ENCODE results near the gene TACR1. TPM values are rescaled to one million over a fixed set of nuclear protein-coding genes. Genes with fewer than 3 reads are reported as not detected.
"Not testable (repeated sequence)": the region's sequence is repeated elsewhere in the genome, so short reads cannot be mapped to it uniquely, and the experiment has no call there.

TACR1 gene, protein sequence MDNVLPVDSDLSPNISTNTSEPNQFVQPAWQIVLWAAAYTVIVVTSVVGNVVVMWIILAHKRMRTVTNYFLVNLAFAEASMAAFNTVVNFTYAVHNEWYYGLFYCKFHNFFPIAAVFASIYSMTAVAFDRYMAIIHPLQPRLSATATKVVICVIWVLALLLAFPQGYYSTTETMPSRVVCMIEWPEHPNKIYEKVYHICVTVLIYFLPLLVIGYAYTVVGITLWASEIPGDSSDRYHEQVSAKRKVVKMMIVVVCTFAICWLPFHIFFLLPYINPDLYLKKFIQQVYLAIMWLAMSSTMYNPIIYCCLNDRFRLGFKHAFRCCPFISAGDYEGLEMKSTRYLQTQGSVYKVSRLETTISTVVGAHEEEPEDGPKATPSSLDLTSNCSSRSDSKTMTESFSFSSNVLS
- total RNA-seq: 0.13 and 0.28 TPM in 2 replicates
- 0.19 TPM in 1 of 2 replicates, not detected in the other for polyA plus RNA-seq

DNA sequence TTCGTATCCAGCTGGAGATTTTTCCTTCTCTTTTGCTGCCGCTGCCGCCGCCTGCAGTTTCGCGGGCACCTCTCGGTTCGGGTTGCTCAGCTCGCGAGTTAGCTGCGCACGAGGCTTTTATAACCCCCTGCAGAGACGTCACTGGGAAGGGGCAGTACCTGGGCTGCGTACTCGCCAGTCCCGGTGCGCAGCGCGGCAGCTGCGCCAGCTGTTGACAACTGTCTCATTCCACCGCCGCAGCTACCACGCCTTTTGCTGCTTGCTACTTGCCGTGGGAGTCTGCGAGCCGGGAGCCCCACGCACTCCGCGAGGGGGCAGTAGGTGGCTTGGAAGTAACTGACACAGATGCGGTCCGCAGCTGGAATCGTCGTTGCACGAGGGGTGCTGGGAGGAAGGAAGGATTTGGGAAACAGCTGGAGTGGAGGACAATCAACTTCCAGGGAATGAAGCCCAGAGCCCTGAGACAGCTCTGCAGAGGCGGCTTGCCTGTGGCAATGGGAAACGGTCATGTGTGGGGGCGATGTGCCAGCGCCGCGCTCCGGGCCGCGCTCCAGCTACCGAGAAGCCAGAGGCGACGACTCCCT, at the start of gene TACR1:
TSS of gene TACR1 (minus strand) at position 93 of the 584 bp plus-strand sequence. CDS start 586 bp downstream, outside the sequence.
- peak within 1 kb of the TSS; percentile 85 for H3K4me2 ChIP-seq
- H3K4me1 ChIP-seq (ENCODE audit: insufficient read depth): peaks cover 13% of the 10 kb centered on the region
- H4K20me1 ChIP-seq (ENCODE audit: insufficient read depth, poor library complexity, severe bottlenecking): no peaks in the 10 kb centered on the region
- peak; percentile 80 for DNase-seq (ENCODE audit: low spot score)
- peaks cover 75% of the 10 kb centered on the region for H3K27me3 ChIP-seq
- H3K9me3 ChIP-seq (ENCODE audit: low read depth): no peaks in the 10 kb centered on the region
- peak within 1 kb of the TSS; percentile 23 for H2AFZ ChIP-seq
- H3K36me3 ChIP-seq (replicated peaks; ENCODE audit: insufficient read depth, low read depth): no peaks in the 10 kb centered on the region
- TF ChIP-seq, protein P1, sequence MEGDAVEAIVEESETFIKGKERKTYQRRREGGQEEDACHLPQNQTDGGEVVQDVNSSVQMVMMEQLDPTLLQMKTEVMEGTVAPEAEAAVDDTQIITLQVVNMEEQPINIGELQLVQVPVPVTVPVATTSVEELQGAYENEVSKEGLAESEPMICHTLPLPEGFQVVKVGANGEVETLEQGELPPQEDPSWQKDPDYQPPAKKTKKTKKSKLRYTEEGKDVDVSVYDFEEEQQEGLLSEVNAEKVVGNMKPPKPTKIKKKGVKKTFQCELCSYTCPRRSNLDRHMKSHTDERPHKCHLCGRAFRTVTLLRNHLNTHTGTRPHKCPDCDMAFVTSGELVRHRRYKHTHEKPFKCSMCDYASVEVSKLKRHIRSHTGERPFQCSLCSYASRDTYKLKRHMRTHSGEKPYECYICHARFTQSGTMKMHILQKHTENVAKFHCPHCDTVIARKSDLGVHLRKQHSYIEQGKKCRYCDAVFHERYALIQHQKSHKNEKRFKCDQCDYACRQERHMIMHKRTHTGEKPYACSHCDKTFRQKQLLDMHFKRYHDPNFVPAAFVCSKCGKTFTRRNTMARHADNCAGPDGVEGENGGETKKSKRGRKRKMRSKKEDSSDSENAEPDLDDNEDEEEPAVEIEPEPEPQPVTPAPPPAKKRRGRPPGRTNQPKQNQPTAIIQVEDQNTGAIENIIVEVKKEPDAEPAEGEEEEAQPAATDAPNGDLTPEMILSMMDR (IDR thresholded peaks at IDR 0.05; ENCODE audit: poor library complexity): peak; percentile 72
- no peak for TF ChIP-seq EZH2 (IDR thresholded peaks at IDR 0.05; ENCODE audit: borderline replicate concordance)
- 2% methylated on average over 46 of the region's 46 CpGs for WGBS (ENCODE audit: low lambda C conversion rate, missing lambda C conversion rate)
- no peaks in the 10 kb centered on the region for H3K79me2 ChIP-seq
- H3K27ac ChIP-seq: no peak within 1 kb of the TSS
- no peaks in the 10 kb centered on the region for H3K9me2 ChIP-seq (replicated peaks; ENCODE audit: insufficient read depth)
- peak within 1 kb of the TSS; percentile 41 for H3K4me3 ChIP-seq

DNA sequence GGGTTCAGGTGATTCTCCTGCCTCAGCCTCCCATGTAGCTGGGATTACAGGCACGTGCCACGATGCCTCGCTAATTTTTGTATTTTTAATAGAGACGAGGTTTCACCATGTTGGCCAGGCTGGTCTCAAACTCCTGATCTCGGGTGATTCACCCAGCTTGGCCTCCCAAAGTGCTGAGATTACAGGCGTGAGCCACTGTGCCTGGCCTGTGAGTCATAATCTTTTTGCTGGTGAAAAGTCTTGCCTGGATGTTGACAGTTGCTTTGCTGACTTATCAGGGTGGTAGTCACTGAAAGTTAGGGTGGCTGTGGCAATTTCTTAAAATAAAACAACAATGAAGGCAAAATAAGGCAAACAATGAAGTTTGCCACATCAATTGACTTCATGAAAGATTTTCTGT, 49.3 kb upstream of the TACR1 start:
- H2AFZ ChIP-seq; H3K9me3 ChIP-seq (ENCODE audit: low read depth); H3K4me1 ChIP-seq (ENCODE audit: insufficient read depth); H3K27ac ChIP-seq; H3K79me2 ChIP-seq; H4K20me1 ChIP-seq (ENCODE audit: insufficient read depth, poor library complexity, severe bottlenecking); H3K27me3 ChIP-seq; H3K36me3 ChIP-seq (replicated peaks; ENCODE audit: insufficient read depth, low read depth); H3K9me2 ChIP-seq (replicated peaks; ENCODE audit: insufficient read depth); DNase-seq (ENCODE audit: low spot score); H3K4me2 ChIP-seq; H3K4me3 ChIP-seq: not testable (repeated sequence)
- 85% methylated on average over 6 of the region's 6 CpGs for WGBS (ENCODE audit: low lambda C conversion rate, missing lambda C conversion rate)

DNA sequence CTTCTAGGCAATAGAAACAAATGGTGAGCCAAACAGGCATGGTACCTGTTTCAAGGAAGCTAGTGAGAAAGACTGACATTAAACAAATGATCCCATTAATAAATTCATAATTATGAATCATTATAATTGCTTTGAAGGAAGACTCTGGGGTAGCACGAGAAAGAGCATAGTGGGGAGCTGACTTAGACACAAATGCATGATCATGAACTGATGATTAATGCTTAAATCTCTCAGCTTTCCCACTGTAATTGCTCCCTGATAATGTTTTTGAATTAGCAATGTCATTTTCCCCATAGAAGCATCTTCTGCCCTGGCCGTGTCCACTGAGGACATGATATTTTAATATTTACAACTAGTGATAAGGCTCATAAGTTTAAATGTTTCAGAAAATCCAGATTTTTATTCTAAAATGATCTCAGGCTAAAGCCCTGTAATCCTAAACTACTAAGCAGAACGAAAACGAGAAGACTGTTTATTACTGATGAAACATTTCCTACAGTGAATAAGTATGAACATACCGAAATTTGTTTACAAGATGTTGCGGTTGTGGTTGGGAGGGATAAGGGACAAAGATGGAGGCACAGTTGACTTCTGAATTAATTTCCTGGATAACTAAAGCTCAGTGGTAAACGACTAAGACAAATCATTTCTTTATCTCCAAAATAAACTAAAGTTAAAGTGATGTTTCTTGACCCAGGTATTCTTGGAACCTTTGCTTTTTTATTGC, 47.3 kb upstream of the TACR1 start:
- Histone ChIP-seq H3K4me1 (ENCODE audit: insufficient read depth) (no peaks in the 10 kb centered on the region), H3K27me3 (no peaks in the 10 kb centered on the region), H3K27ac (no peak overlapping the region), H3K9me2 (replicated peaks; ENCODE audit: insufficient read depth) (no peaks in the 10 kb centered on the region), H3K4me3 (no peak overlapping the region), H3K9me3 (ENCODE audit: low read depth) (peaks cover 5% of the 10 kb centered on the region), H4K20me1 (ENCODE audit: insufficient read depth, poor library complexity, severe bottlenecking) (no peaks in the 10 kb centered on the region), H3K36me3 (replicated peaks; ENCODE audit: insufficient read depth, low read depth) (no peaks in the 10 kb centered on the region), H3K4me2 (no peak overlapping the region), H2AFZ (no peak overlapping the region), H3K79me2 (no peaks in the 10 kb centered on the region)
- TF ChIP-seq, protein P1 (IDR thresholded peaks at IDR 0.05; ENCODE audit: poor library complexity): no peak
- TF ChIP-seq EZH2 (IDR thresholded peaks at IDR 0.05; ENCODE audit: borderline replicate concordance) (no peak), EZH2phosphoT487 (IDR thresholded peaks at IDR 0.05; ENCODE audit: low read depth, severe bottlenecking, unreplicated experiment) (no peak)
- no peak for DNase-seq (ENCODE audit: low spot score)
- 91% methylated on average over 7 of the region's 7 CpGs for WGBS (ENCODE audit: low lambda C conversion rate, missing lambda C conversion rate)

DNA sequence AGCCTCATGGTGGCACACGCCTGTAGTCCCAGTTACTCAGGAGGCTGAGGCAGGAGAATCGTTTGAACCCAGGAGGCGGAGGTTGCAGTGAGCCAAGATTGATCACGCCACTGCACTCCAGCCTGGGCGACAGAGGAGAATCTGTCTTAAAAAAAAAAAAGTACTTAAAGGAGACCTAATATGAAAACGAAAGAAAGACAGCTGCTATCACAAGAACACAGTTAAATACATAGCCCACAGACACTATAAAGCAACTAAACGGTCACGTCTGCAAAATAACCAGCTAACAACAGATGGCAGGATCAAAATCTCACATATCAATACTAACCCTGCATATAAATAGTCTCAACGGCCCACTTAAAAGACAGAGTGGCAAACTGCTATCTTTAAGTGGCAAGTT, 43.9 kb upstream of the TACR1 start:
- TF ChIP-seq EZH2 (IDR thresholded peaks at IDR 0.05; ENCODE audit: borderline replicate concordance) (no peak), EZH2phosphoT487 (IDR thresholded peaks at IDR 0.05; ENCODE audit: low read depth, severe bottlenecking, unreplicated experiment) (no peak)
- TF ChIP-seq, protein P1 (IDR thresholded peaks at IDR 0.05; ENCODE audit: poor library complexity): no peak
- H3K4me1 ChIP-seq (ENCODE audit: insufficient read depth): no peaks in the 10 kb centered on the region
- H4K20me1 ChIP-seq (ENCODE audit: insufficient read depth, poor library complexity, severe bottlenecking): no peaks in the 10 kb centered on the region
- H3K79me2 ChIP-seq: no peaks in the 10 kb centered on the region
- no peaks in the 10 kb centered on the region for H3K9me2 ChIP-seq (replicated peaks; ENCODE audit: insufficient read depth)
- H2AFZ ChIP-seq: no peak overlapping the region
- 93% methylated on average over 9 of the region's 9 CpGs for WGBS (ENCODE audit: low lambda C conversion rate, missing lambda C conversion rate)
- H3K4me2 ChIP-seq: no peak overlapping the region
- no peak for DNase-seq (ENCODE audit: low spot score)
- peaks cover 5% of the 10 kb centered on the region for H3K9me3 ChIP-seq (ENCODE audit: low read depth)
- H3K4me3 ChIP-seq: no peak overlapping the region
- no peaks in the 10 kb centered on the region for H3K27me3 ChIP-seq
- no peak overlapping the region for H3K27ac ChIP-seq
- no peaks in the 10 kb centered on the region for H3K36me3 ChIP-seq (replicated peaks; ENCODE audit: insufficient read depth, low read depth)
